A549 (cell line): ENCODE data around the gene NGEF. TPM values are rescaled to one million over a fixed set of nuclear protein-coding genes. Genes with fewer than 3 reads are reported as not detected.

ENCODE experiments used
- ATAC-seq, 2 experiments: fragments of 200-7000 bp in 1 of 2; fragments of >200 bp in 1 of 2; cut with Nextera tagmentation in 1 of 2; cut with Tn5 transposase in 1 of 2; 3 replicates each; pipeline versions ENCODE4 v1.8.0 to v1.9.1; 2018 to 2020; ENCODE audit warnings: mild to moderate bottlenecking in 1 of 2, moderate library complexity in 1 of 2
- CTCF ChIA-PET: fragments of 300-600 bp; sonication (Branson Sonifier 250); formaldehyde crosslinking; extraction: SDS; loops from one replicate; lab custom pipeline; 2021; ENCODE audit warnings: antibody characterized with exemption, inconsistent platforms; lab: Yijun Ruan, JAX
- POLR2A ChIA-PET: fragments of 350-600 bp; formaldehyde crosslinking; extraction: SDS; loops from one replicate; lab custom pipeline; 2021; ENCODE audit warnings: antibody characterized with exemption, inconsistent platforms; lab: Yijun Ruan, JAX
- DNase-seq, 2 experiments: peaks; one replicate each; pipeline versions ENCODE4 v3.0.0 to v3.0.0-alpha.2; 2011 to 2016; ENCODE audit warnings: low read depth in 1 of 2, low spot score in 1 of 2
- FAIRE-seq: peaks from 2 replicates; lab custom pipeline; 2011; peaks lifted over from hg19 to GRCh38; lab: Jason Lieb, UNC
- H3K27ac ChIP-seq, 2 experiments: fragments of >200 bp; sonication (Bioruptor Twin); formaldehyde crosslinking; 3 replicates each; pipeline ENCODE4 v1.5.1; 2016 to 2017
- H3K4me1 ChIP-seq: fragments of >200 bp; sonication (Bioruptor Twin); formaldehyde crosslinking; 3 replicates; pipeline ENCODE4 v1.6.1; 2016
- H3K4me2 ChIP-seq: fragments of >200 bp; sonication (Bioruptor Twin); formaldehyde crosslinking; 3 replicates; pipeline ENCODE4 v1.6.1; 2016
- H3K4me3 ChIP-seq: fragments of >200 bp; sonication (Bioruptor Twin); formaldehyde crosslinking; 3 replicates; pipeline ENCODE4 v1.5.1; 2016
- H3K9me3 ChIP-seq: fragments of >200 bp; sonication (Bioruptor Twin); formaldehyde crosslinking; 3 replicates; pipeline ENCODE4 v1.6.1; 2016
- CBX2 ChIP-seq: fragments of 200-600 bp; sonication (generic); IDR thresholded peaks from 2 replicates; pipeline ENCODE4 v1.6.1; 2016; ENCODE audit warnings: low read depth, mild to moderate bottlenecking, borderline replicate concordance
- CEBPB ChIP-seq, 2 experiments: fragments of >200 bp in 1 of 2; sonication (Bioruptor Twin) in 1 of 2; formaldehyde crosslinking in 1 of 2; IDR thresholded peaks; 2 replicates each; pipeline ENCODE4 v1.6.1; 2012 to 2016
- CHD2 ChIP-seq: fragments of 150-350 bp; IDR thresholded peaks from 2 replicates; pipeline ENCODE4 v1.6.1; 2014; ENCODE audit warnings: low read length; ENCODE audit not compliant: partially characterized antibody
- CHD4 ChIP-seq: fragments of 200-600 bp; sonication (generic); IDR thresholded peaks from 2 replicates; pipeline ENCODE4 v1.6.1; 2016; ENCODE audit warnings: antibody characterized with exemption, mild to moderate bottlenecking, borderline replicate concordance
- ESRRA ChIP-seq: fragments of 150-350 bp; IDR thresholded peaks from 2 replicates; pipeline ENCODE4 v1.6.1; 2014; ENCODE audit warnings: mild to moderate bottlenecking, low read length, borderline replicate concordance
- FOSL2 ChIP-seq, 2 experiments: fragments of 450-650 bp in 1 of 2; fragments of >200 bp in 1 of 2; sonication (Bioruptor Twin) in 1 of 2; formaldehyde crosslinking; IDR thresholded peaks; 2 replicates each; pipeline versions ENCODE4 v1.5.0 to v1.6.1; 2016 to 2020; ENCODE audit warnings: mild to moderate bottlenecking in 1 of 2, moderate library complexity in 1 of 2
- HOXB13 ChIP-seq: fragments of 250-450 bp; sonication (Bioruptor Pico); IDR thresholded peaks from 2 replicates; pipeline ENCODE4 v1.5.0; 2020; ENCODE audit warnings: low read depth, mild to moderate bottlenecking, moderate library complexity
- HOXB5 ChIP-seq: fragments of 250-450 bp; sonication (Bioruptor Pico); IDR thresholded peaks from 2 replicates; pipeline ENCODE4 v1.5.0; 2020; ENCODE audit warnings: mild to moderate bottlenecking, moderate library complexity
- KDM5A ChIP-seq: fragments of 200-600 bp; sonication (generic); IDR thresholded peaks from 2 replicates; pipeline ENCODE4 v1.6.1; 2016; ENCODE audit warnings: antibody characterized with exemption, mild to moderate bottlenecking
- MAFK ChIP-seq: fragments of 450-650 bp; IDR thresholded peaks from 2 replicates; pipeline ENCODE4 v1.6.1; 2014; ENCODE audit not compliant: partially characterized antibody
- MAZ ChIP-seq: fragments of 150-350 bp; IDR thresholded peaks from 2 replicates; pipeline ENCODE4 v1.6.1; 2014; ENCODE audit warnings: antibody characterized with exemption, low read depth, low read length, borderline replicate concordance
- MYC ChIP-seq: IDR thresholded peaks from 2 replicates; pipeline ENCODE4 v1.6.1; 2012; ENCODE audit warnings: mild to moderate bottlenecking, inconsistent platforms, low read length, improper control_type of control experiment, borderline replicate concordance
- NFE2L2 ChIP-seq: fragments of 150-350 bp; conservative IDR thresholded peaks from 2 replicates; pipeline ENCODE4 v1.6.1; 2014; ENCODE audit warnings: low read length
- NR3C1 ChIP-seq: fragments of >200 bp; sonication (Bioruptor Twin); formaldehyde crosslinking; IDR thresholded peaks from 3 replicates; pipeline ENCODE4 v1.6.1; 2017
- PHF8 ChIP-seq: fragments of 200-600 bp; sonication (generic); IDR thresholded peaks from 2 replicates; pipeline ENCODE4 v1.6.1; 2016; ENCODE audit warnings: low read depth, mild to moderate bottlenecking, antibody characterized with exemption, moderate library complexity, borderline replicate concordance
- RAD21 ChIP-seq, 2 experiments: fragments of >200 bp in 1 of 2; sonication (Bioruptor Twin) in 1 of 2; formaldehyde crosslinking in 1 of 2; IDR thresholded peaks in 1 of 2; conservative IDR thresholded peaks in 1 of 2; 2 replicates in 1 of 2; 3 replicates in 1 of 2; pipeline ENCODE4 v1.6.1; 2012 to 2018; ENCODE audit warnings: inconsistent platforms in 1 of 2
- RARB ChIP-seq: fragments of 250-450 bp; sonication (Bioruptor Pico); IDR thresholded peaks from 2 replicates; pipeline ENCODE4 v1.8.0; 2021; ENCODE audit warnings: mild to moderate bottlenecking, moderate library complexity
- TP53 ChIP-seq: fragments of 250-450 bp; sonication (Bioruptor Pico); IDR thresholded peaks from 2 replicates; pipeline ENCODE4 v1.5.0; 2021; ENCODE audit warnings: mild to moderate bottlenecking, moderate library complexity
- USF2 ChIP-seq: fragments of 450-650 bp; IDR thresholded peaks from 2 replicates; pipeline ENCODE4 v1.6.1; 2014; ENCODE audit warnings: antibody characterized with exemption
- ZFP36 ChIP-seq: fragments of 450-650 bp; IDR thresholded peaks from 2 replicates; pipeline ENCODE4 v1.6.1; 2014; ENCODE audit warnings: borderline replicate concordance; ENCODE audit not compliant: partially characterized antibody
- ZSCAN20 ChIP-seq: fragments of 250-450 bp; sonication (Bioruptor Pico); IDR thresholded peaks from 2 replicates; pipeline ENCODE4 v1.8.0; 2022; ENCODE audit warnings: mild to moderate bottlenecking, moderate library complexity
- WGBS: methylation state at CpG from one replicate; pipeline ENCODE4 v1.1.6; 2017; ENCODE audit errors: missing lambda C conversion rate; 5-methylcytosine and 5-hydroxymethylcytosine counted together
- polyA plus RNA-seq, 4 experiments: library from polyadenylated mRNA; depleted of rRNA in 3 of 4; stranded (reverse); fragments of >200 nt; fragmentation: RNase III in 1 of 4; extraction: RNeasy Plus Mini Kit Qiagen cat#74134 plus additional on column Dnase treatment in 1 of 4; gene quantifications; 2 replicates in 3 of 4; 3 replicates in 1 of 4; pipeline ENCODE4 v1.2.3, GENCODE V29; 2011 to 2017
- TF ChIP-seq, protein P1 (sequence below): fragments of 150-350 bp; IDR thresholded peaks from 2 replicates; pipeline ENCODE4 v1.6.1; 2014; ENCODE audit warnings: low read depth, mild to moderate bottlenecking, low read length
- TF ChIP-seq, protein P2 (sequence below): fragments of >200 bp; sonication (Bioruptor Twin); formaldehyde crosslinking; IDR thresholded peaks from 3 replicates; pipeline ENCODE4 v1.5.1; 2016
- TF ChIP-seq, protein P3 (sequence below): IDR thresholded peaks from 2 replicates; pipeline ENCODE4 v1.6.1; 2012; ENCODE audit warnings: low read depth, borderline replicate concordance

Gene NGEF
- polyA plus RNA-seq, 2 of the 4 experiments (the other 2 are of a cell fraction), result 8.1 to 9.7 TPM

DNA sequence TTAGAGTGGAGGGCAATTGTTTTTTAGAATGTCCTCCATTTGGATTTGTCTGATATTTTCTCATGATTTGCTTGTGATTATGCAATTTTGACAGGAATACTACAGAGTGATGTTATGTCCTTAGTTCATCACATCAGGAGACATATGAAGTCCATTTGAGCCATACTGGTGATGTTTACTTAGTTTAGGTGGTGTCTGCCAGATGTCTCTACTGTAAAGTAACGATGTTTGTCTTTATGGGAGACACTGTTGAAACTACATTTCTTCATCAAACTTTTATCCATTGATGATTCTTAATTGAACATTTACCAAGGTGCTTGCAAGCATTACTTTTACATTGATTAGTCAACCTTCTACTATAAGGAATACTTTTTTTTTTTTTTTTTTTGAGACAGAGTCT lies 147.9 kb downstream of the NGEF start:
- ChIA-PET CTCF (no interaction called here), POLR2A (no interaction called here)
- no peak overlapping the region for H3K4me3 ChIP-seq
- 92% methylated on average over 1 of the region's 1 CpG for WGBS
- H3K4me1 ChIP-seq, result peaks cover 24% of the 10 kb centered on the region
- no peak for FAIRE-seq
- no peak for ATAC-seq
- H3K9me3 ChIP-seq, result no peaks in the 10 kb centered on the region
- no peak overlapping the region for H3K4me2 ChIP-seq
- no peak for TF ChIP-seq MAZ
- TF ChIP-seq RARB (CRISPR knock-in tag), result no peak
- TF ChIP-seq KDM5A, result no peak
- no peak for TF ChIP-seq ZFP36
- TF ChIP-seq MAFK, result no peak
- no peak for TF ChIP-seq CHD2
- TF ChIP-seq TP53 (CRISPR knock-in tag), result no peak
- TF ChIP-seq FOSL2 (IDR thresholded peaks at IDR 0.05), result no peak
- no peak for TF ChIP-seq FOSL2 (CRISPR knock-in tag; IDR thresholded peaks at IDR 0.05)
- no peak for TF ChIP-seq ESRRA
- no peak for TF ChIP-seq CEBPB (IDR thresholded peaks at IDR 0.05)
- TF ChIP-seq CHD4, result no peak
- TF ChIP-seq, protein P1, sequence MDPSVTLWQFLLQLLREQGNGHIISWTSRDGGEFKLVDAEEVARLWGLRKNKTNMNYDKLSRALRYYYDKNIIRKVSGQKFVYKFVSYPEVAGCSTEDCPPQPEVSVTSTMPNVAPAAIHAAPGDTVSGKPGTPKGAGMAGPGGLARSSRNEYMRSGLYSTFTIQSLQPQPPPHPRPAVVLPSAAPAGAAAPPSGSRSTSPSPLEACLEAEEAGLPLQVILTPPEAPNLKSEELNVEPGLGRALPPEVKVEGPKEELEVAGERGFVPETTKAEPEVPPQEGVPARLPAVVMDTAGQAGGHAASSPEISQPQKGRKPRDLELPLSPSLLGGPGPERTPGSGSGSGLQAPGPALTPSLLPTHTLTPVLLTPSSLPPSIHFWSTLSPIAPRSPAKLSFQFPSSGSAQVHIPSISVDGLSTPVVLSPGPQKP, result no peak
- no peak for TF ChIP-seq CBX2
- TF ChIP-seq PHF8, result no peak
- no peak for TF ChIP-seq RAD21 (conservative IDR thresholded peaks at IDR 0.05 in 1 of 2, IDR thresholded peaks at IDR 0.05 in 1 of 2)
- no peak for TF ChIP-seq USF2
- TF ChIP-seq, protein P2, sequence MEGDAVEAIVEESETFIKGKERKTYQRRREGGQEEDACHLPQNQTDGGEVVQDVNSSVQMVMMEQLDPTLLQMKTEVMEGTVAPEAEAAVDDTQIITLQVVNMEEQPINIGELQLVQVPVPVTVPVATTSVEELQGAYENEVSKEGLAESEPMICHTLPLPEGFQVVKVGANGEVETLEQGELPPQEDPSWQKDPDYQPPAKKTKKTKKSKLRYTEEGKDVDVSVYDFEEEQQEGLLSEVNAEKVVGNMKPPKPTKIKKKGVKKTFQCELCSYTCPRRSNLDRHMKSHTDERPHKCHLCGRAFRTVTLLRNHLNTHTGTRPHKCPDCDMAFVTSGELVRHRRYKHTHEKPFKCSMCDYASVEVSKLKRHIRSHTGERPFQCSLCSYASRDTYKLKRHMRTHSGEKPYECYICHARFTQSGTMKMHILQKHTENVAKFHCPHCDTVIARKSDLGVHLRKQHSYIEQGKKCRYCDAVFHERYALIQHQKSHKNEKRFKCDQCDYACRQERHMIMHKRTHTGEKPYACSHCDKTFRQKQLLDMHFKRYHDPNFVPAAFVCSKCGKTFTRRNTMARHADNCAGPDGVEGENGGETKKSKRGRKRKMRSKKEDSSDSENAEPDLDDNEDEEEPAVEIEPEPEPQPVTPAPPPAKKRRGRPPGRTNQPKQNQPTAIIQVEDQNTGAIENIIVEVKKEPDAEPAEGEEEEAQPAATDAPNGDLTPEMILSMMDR, result no peak
- no peak for TF ChIP-seq ZSCAN20 (CRISPR knock-in tag)
- no peak overlapping the region for H3K27ac ChIP-seq
- no peak for DNase-seq

DNA sequence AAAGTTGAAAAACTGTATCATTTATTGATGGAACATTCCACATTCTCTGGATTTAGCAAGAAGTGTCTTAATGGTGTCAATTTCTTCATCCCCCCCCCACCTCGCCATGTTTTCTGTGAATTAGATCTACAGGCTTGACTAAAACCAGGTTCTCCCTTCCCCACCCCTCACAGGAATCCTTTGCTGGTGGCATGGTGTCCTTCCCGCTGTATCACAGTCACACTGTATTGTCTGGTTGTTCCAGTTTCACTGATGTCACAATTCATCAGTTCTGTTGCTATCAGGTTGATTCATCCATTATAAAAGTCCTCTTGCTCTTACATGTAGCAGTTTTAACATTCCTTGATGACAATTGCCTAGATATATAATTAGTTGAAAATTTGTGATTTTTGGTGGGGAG lies 149.1 kb downstream of the NGEF start:
- no peak for DNase-seq
- H3K4me2 ChIP-seq, result no peak overlapping the region
- peaks cover 27% of the 10 kb centered on the region for H3K4me1 ChIP-seq
- 89% methylated on average over 2 of the region's 2 CpGs for WGBS
- ChIA-PET CTCF (no interaction called here), POLR2A (no interaction called here)
- no peak for ATAC-seq
- no peak for TF ChIP-seq NR3C1
- no peak for TF ChIP-seq NFE2L2
- TF ChIP-seq HOXB5 (CRISPR knock-in tag), result no peak
- no peak for TF ChIP-seq HOXB13 (CRISPR knock-in tag)
- TF ChIP-seq, protein P3, sequence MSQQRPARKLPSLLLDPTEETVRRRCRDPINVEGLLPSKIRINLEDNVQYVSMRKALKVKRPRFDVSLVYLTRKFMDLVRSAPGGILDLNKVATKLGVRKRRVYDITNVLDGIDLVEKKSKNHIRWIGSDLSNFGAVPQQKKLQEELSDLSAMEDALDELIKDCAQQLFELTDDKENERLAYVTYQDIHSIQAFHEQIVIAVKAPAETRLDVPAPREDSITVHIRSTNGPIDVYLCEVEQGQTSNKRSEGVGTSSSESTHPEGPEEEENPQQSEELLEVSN, result no peak
- no peak for TF ChIP-seq MYC
- no peak for TF ChIP-seq ZFP36
- no peak overlapping the region; a peak in 1 of 6 replicates for H3K27ac ChIP-seq
- FAIRE-seq, result no peak
- H3K9me3 ChIP-seq, result no peaks in the 10 kb centered on the region
- no peak overlapping the region for H3K4me3 ChIP-seq
